NCI-H510A treated with DMSO at 0.1 percent for 48 hours (cell line): Measurements from ENCODE around the gene CDC42EP4.
"Not testable (repeated sequence)": the region's sequence is repeated elsewhere in the genome, so short reads cannot be mapped to it uniquely, and the experiment has no call there.

ENCODE experiments used
- DNase-seq: peaks from one replicate; lab custom pipeline; 2025; lab: John Stamatoyannopoulos, UW

CDC42EP4 gene

GRCh38 chr17:73320601-73321264 lies 8.9 kb upstream of the CDC42EP4 start:
- no peak for DNase-seq

DNA sequence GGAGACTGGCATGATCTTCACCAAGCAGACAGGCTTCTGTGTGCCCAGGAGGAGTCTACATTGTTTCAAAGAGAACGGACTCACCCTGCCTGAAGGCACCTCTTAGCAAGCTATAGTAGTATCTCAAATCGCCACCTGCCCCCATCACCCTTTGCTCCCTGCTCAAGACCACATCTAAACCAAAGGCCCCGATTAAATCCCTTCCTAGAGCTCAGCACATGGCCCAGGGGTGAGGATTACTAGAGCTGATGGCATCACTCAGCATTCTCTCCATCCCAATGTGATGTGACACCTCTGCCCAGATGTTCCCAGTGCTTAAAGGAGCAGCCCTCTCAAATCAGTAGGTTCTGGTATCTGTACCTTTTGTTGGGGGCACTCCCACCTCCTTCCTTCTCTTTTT lies 8.0 kb upstream of the CDC42EP4 start:
- no peak for DNase-seq

DNA sequence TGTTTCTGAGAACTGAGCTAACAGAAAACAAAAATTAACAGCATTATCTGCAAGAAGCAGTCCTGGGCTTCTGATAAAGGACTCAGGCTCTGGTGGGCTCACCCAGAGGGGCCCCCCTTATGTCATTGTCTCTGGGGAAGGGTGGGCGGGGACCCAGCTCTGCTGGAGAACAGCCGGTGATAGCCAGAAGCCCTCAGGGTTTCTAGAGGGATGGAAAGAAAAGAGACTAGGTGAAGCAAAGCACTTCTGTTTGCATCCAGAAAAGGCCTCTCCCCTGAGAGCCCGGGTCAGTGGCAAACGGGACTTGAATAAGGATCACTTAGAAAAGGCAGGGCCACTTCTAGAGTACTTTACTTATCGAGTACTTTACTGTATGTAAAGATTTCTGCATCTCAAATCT lies 7.0 kb upstream of the CDC42EP4 start:
- no peak for DNase-seq

GRCh38 chr17:73318427-73318813 lies 6.6 kb upstream of the CDC42EP4 start:
- no peak for DNase-seq

- no peak for DNase-seq
Measured at GRCh38 chr17:73317513-73318426, 6.0 kb upstream of the CDC42EP4 start.

- DNase-seq = no peak
Measured at GRCh38 chr17:73316919-73317505, 5.2 kb upstream of the CDC42EP4 start.

GRCh38 chr17:73315471-73315870 lies 3.7 kb upstream of the CDC42EP4 start:
- DNase-seq = no peak

DNA sequence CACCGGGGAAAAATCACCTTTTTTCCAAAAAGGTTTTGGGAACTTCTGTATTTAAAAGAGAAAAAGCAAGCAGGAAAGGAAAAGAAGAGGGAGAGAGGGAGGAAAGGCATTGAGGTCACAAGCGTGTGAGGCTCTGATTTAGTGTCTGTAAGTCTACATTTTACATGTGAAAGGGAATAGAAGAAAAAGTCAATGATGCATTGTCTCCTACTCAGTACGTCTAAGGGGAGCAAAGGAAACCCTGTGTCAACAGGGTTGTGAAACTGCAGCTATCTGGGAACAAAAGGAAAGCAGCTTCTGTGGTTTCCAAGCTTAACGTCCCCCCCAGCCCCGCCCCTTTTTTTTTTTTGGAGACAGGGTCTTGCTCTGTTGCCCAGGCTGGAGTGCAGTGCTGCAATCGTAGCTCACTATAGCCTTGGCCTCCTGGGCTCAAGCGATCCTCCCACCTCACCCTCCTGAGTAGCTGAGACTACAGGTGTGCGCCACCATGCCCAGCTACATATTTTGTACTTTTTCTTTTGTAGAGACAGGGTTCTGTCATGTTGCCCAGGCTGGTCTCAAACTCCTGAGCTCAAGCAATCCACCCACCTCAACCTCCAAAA lies 1.8 kb upstream of the CDC42EP4 start:
- no peak for DNase-seq

DNA sequence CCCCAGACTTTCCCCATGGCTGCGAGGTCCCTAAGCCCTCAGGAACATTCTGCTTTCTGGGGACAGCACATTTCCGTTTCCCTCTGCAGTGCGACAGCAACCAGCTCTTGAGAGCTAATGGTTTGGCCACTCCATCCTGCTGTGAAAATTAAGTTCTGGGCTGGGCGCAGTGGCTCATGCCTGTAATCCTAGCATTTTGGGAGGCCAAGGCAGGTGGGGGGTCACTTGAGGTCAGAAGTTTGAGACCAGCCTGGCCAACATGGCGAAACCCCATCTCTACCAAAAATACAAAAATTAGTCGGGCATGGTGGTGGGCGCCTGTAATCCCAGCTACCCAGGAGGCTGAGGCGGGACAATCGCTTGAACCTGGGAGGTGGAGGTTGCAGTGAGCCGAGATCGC lies 1.1 kb upstream of the CDC42EP4 start:
- DNase-seq = not testable (repeated sequence)

DNA sequence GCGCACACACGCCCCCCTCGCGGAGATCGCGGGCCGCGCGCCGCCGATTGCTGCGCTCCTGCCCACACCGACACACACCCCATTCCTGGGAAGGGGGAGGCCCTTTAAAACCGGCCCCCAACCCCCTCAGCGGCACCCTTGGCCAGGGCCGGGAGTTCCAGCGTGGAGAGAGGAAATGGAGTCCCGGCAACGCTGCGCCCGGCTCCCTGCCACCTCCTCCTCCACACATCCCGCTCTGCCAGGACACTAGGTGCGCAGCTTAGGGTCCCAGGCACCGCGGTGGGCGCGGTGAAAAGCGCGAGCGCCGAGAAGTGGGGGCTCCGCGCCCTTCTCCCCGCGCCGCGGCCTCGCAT lies 397 bp downstream of the CDC42EP4 start:
- DNase-seq = no peak

GRCh38 chr17:73309727-73310596 lies 1.8 kb downstream of the CDC42EP4 start:
- DNase-seq = no peak

GRCh38 chr17:73308959-73309358 lies 2.8 kb downstream of the CDC42EP4 start:
- not testable (repeated sequence) for DNase-seq

DNA sequence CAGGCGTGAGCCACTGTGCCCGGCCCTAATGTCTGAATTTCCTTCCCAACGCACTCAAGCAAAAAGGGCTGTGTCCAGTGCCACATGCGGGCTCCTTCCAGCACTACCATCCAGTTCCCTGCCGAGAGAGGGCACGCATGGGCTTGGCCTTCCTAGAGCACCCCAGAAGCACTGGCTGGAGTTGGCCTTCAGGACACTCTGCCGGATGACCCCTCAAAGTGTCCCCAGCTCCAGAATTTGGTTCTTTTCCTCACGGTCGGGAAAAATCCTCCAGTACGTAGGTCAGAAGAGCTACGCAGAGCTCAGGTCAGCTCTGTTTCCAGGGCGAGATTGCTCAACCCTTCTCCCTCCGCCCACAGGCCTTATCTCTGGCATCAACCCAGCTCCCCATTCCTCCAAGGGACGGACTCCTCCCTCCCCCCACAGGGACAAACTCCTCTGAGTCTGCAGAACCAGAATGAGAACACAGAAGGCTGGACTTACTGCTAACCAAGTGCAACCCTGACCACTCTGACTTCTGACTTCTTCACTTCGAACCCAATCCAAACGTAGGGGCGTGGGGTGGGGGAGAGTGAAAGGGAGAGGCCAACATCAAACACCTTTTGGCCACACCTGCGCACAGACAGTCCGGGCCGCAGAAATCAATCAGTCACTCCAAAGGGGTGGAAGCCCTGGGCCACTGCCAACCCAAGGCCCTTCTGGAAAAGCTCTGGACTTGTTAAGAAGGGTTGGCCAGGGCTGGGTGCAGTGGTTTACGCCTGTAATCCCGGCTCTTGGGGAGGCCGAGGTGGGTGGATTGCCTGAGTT lies 3.6 kb downstream of the CDC42EP4 start:
- DNase-seq = no peak

- no peak for DNase-seq
Measured at GRCh38 chr17:73307130-73307529, 4.7 kb downstream of the CDC42EP4 start.

GRCh38 chr17:73305845-73306836 lies 5.7 kb downstream of the CDC42EP4 start:
- no peak for DNase-seq

DNA sequence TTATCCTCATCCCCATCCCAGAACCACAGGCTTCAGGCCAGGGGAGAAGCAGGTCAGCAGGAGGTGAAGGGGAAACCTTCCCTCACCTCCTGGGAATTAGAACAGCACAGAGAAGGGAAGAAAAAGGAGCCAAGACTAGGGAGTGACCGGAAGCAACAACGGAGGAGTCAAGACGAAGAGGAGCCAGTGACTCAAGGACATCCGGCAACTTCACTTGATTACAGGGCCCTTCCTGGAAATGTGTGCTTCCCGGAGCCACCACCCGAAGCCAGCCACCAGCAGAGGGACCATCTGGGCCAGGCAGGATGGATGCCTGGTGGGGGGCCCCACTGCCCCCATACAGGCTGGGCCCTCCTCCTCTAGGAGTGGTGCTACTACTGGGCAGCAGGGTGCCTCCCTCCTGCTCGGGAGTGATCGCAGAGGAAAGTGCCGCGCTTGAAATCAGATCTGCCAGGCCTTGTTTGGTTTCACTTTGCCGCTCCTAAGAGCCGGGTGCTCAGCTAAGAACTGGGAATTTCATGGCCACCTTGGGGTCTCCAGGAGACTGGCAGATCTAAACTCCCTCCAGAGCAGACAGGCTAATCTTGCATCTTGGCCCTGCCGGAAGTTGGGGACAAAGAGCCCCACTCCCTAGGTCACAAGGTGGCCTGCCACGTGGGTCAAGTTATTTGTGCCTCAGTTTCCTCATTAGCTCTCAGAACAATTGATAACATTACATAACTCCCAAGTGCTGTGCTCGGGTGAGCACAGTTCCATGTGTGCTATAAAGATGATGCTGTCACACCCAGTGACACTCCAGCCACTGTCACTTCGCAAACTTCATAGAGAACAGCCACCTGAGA lies 6.6 kb downstream of the CDC42EP4 start:
- peak; percentile 75 for DNase-seq

DNA sequence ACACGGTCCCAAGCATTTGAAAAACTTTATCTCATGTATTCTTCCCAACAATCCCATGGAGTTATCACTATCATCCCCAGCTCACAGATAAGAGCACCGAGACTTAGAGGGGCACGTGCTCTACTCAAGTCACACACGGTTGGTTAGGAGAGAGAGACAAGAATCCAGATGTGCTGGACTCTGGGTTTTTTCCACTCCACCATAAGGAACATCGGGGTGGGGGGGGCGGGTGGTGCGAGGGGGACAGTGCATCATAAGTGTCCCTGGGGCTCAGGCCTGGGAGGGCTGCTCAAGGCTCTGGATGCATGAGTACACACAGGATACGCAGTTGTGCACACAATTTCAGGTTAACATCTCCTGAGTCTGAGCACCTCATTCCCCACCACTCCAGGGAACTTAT lies 7.4 kb downstream of the CDC42EP4 start:
- DNase-seq = no peak

GRCh38 chr17:73302189-73302588 lies 9.6 kb downstream of the CDC42EP4 start:
- no peak for DNase-seq

DNA sequence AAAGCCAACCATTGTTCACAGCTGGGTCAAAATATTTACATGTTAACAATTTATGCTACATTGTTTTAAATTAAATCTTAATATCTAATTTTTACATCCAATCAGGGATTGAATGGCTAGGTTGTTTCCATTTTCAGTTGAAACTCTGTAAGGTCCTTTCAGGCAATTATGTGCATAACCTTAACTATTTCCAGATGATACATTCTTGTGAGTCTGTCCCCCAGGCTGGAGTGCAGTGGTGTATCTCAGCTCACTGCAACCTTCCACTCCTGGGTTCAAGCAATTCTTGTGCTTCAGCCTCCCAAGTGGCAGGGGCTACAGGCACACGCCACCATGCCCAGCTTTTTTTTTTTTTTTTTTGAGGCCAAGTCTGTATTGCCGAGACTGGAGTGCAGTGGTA lies 10.4 kb downstream of the CDC42EP4 start:
- no peak for DNase-seq
